AML-193 (cell line): ENCODE data around the gene RITA1.
"Not testable (repeated sequence)": the region's sequence is repeated elsewhere in the genome, so short reads cannot be mapped to it uniquely, and the experiment has no call there.

ENCODE experiments used
- DNase-seq, 2 experiments: peaks; one replicate each; lab custom pipeline; 2025; lab: John Stamatoyannopoulos, UW

RITA1 gene, protein sequence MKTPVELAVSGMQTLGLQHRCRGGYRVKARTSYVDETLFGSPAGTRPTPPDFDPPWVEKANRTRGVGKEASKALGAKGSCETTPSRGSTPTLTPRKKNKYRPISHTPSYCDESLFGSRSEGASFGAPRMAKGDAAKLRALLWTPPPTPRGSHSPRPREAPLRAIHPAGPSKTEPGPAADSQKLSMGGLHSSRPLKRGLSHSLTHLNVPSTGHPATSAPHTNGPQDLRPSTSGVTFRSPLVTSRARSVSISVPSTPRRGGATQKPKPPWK

DNA sequence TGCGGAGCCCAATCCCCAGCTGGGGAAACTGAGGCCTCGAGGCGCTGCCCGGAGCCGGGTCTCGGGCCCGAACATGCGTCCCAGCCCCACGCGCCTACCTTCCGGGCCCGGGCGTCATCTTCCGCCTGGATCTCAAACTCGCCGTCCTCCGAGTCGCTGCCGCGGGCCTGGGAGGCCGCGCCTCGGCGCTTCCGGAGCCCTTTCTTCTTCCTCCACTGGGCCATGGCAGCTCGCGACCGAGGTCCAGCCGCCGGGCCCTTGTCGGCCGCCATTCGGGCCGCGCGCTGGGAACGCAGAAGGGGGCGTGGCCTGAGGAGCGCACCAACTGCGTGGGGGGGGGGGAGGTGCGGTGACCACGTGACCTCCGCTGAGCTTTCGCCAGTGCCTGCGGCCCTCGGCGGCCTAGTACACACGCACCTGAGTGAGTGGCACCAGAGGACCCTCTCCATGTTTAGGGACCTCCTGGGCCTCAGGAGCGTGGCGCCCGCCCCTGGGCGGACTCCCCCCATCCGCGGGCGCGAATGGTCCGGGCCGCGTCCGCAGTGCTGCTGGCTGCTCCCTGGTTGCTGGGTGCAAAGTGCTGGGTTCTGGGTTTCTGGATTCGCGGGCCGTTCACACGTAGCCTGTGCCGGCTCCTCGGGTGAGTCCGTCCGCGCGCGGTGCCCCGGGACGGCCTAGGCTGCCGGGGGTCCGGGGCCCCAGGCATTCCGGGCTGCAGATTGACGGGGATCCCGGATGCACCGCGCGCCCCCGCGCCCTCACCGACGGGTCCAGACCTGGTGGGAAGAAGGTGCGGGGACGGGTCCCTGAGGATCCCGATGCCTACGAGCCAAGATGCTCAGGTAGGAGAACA lies at the start of gene RITA1, which contains the start of gene DDX54:
Gene RITA1 (plus strand): TSS at position 542 of the 853 bp plus-strand sequence. CDS start 1,026 bp downstream, outside the sequence.
Gene DDX54 (minus strand): TSS at position 299 of the 853 bp plus-strand sequence. CDS start 27 bp downstream, at position 272.
- peak; percentile 54 to 63 for DNase-seq

DNA sequence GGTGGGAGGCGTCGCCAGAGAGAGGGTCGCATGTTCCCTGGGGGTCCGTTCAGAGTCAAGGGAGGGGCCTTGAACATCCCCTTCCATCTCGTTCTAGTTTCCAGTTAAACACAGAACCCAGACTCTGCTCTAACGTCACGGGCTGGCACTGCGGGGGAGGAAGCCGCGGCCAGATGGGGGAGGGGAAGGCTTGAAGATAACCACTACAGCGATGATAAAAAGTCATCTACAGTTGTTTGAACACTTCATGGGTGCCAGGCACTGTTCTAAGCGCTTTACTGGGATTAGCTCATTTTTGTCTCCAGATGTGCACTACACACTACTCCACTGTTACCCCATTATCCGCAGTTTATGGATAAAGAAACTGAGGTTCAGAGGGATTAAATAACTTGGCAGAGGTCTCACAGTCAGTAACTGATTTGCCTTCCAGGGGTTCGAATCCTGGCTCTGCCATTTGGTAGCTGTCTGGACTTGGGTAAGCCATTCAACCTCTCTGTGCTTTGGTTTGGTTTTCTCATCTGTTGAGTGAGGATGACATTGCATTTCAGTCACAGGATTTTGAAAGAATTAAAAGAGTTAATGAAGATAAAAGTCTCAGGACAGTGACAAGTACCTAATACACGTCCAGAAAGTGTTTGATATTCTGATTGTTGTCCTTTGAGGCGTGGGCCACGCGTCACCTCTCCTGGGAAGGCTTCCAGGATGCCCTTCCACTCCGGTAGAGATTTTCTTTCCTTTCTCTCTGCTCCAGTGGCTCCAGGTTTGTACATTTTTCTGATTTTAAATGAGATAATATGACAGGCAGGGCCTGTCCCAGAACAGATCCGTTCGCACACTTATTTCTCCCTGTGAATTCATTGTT lies 49.2 kb upstream of the RITA1 start:
- DNase-seq: no peak

- no peak for DNase-seq
Observed at GRCh38 chr12:113136990-113137511, 48.5 kb upstream of the RITA1 start.

DNA sequence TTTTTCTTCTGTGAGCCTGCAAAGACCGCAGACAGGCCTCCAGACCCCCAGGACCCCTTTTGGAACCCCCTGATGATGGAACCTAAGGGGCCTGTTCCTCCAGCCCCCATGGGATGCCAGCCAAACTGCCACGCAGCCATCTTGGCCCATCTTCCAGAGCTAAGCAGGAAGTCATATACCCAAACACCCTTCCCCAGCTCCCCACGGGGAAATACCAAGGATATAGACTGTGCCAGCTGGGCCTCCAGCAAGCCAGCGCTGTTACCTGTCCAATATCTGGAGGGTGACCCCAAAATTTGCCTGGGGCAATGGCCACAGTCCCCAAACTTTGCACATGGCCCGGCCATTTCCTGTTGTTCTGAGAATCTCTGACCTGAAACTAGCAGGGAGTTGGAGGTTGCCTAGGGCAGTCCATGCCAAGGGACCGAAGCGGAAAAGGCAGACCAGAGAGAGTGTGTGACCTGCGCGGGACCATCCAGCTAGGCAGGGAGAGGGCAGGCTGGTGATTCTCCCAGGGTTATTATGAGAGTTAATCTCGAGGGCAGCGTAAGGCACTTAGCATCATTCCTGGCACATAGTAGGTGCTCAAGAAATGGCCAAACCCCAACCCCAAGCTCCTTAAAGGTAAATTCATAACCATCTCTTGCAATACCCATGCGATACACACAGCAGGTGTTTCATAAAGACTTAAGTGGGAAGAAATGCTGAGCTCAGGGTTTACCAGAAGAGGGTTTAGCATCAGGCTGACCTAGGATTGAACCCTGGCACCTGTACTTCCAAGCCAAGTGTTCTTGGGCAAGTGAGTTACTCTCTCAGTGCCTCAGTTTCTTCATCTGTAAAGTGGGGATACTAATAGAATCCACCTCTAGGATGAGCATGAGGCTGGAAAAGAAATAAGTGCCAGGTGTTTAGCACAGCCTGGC lies 47.4 kb upstream of the RITA1 start:
- no peak for DNase-seq

DNA sequence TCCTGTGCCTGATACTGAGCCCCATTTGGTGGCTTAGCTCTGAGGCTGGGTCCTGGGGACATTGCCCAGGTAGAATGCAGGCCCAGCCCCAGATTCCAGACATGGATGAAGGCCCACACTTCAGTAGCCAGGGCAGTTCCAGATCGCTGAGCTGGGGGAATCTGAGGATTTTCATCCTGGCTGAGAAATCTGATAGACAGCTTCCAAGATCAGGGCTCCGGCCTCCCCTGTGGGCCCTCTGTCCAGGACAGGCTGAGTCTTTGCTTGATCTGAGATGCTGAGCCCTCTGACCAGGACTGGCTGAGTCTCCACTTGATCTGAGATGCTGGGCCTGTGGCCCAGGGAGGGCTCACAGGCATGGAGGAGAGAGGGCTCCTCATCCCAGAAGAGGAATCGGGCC lies 46.7 kb upstream of the RITA1 start:
- DNase-seq: no peak

GRCh38 chr12:113140706-113141105 lies 44.8 kb upstream of the RITA1 start:
- no peak for DNase-seq

DNA sequence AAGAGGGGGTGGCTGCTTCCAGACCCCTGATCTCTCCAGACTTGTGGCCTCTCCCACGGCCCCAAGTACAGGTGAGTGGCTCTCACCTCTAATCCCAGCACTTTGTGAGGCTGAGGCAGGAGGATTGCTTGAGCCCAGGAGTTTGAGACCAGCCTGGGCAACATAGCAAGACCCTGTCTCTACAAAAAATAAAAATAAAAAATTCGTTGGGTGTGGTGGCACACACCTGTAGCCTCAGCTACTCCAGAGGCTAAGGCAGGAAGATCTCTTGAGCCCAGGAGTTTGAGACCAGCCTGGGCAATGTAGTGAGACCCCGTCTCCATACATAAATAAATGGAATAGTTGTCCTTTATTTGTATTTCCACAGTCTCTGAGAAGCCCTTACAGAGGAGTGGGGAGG lies 43.8 kb upstream of the RITA1 start:
- not testable (repeated sequence) for DNase-seq

- peak; percentile 61 to 63 for DNase-seq
Observed at GRCh38 chr12:113142173-113142885, 43.2 kb upstream of the RITA1 start.

- DNase-seq: peak; percentile 31 to 50
Observed at GRCh38 chr12:113142886-113143332, 42.6 kb upstream of the RITA1 start.

- DNase-seq: no peak
Observed at GRCh38 chr12:113143959-113144358, 41.6 kb upstream of the RITA1 start.

GRCh38 chr12:113144806-113145205 lies 40.7 kb upstream of the RITA1 start:
- no peak for DNase-seq

DNA sequence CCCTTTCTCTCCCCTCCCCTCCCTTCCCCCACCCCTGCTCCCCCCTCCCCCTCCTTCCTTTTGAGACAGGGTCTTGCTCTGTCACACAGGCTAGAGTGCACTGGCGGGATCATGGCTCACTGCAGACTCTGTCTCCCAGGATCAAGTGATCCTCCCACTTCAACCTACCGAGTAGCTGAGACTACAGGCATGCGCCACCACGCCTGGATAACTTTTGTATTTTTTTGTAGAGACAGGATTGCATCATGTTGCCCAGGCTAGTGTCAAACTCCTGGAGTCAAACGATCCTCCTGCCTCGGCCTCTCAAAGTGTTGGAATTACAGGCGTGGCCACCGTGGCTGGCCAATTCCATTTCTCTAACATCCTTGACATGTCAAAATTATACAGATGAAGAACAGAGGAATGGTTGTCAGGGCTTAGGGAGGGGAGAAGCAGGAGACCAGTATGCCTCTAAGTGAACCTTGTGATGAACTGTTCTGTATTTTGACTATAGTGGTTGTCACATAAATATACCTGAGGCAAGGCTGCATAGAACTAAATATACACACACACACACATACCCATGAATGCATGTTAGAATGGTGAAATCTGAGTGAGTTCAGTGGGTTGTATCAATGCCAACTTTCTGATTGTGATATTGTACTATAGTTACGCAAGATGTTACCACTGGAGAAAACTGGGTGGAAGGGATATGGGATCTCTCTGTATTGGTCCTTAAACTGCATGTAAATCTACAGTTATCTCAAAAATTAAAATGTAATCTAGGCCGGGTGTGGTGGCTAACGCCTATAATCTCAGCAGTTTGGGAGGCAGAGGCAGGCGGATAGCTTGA lies 39.6 kb upstream of the RITA1 start:
- no peak for DNase-seq

DNA sequence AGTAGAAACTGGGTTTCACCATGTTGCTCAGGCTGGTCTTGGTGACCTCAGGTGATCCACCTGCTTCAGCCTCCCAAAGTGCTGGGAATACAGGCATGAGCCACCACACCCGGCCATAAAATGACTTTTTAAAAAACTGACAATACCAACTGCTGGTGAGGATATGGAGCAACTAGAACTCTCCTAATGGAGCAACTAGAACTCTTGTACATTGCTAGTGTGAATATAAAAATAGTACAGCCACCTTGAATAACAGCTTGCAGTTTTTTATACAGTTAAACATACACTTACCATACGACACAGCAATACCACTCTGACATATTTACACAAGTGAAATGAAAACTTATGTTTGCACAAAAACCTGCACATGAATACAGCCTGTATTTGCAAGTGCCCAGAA lies 38.5 kb upstream of the RITA1 start:
- DNase-seq: no peak

DNA sequence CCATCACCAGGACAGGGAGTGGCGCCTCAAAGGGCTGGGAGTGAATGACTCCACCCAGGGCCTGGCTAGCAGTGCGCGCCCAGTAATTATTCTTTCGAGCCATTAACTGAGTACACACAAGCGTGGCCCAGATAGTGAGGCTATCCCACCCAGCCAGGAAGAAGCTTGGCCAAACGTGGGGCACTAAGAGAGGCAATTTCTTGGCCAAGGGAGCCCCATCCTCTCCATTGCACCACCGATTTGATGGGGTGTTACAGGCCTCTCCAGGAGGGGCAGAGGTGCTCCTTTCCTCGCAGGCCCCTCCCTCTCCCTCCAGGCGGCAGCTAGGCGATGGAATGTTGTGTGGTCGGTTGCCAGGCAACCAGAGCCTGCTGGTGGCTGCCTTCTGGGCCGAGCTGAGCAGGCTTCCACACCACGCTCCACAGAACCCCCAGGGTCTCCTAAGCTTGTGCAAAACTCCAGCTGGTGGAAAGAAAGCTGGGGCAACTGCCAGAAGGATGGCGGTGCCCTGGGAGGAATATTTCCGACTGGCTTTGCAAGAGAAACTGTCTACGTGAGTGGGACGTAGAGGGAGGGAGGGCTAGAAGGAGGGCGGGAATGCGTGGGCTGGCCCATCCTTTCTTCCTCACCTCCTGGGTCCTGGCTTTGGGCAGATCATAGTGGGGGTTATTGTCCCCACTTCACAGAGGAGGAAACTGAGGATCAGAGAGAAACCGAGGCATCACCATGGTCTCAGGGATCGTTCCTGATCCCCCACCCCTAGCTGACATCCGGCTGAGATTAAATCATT lies 36.0 kb upstream of the RITA1 start, which contains the start of gene CFAP73:
Gene CFAP73 (plus strand): TSS at position 364 of the 790 bp plus-strand sequence. CDS start 134 bp downstream, at position 498.
- DNase-seq: no peak

DNA sequence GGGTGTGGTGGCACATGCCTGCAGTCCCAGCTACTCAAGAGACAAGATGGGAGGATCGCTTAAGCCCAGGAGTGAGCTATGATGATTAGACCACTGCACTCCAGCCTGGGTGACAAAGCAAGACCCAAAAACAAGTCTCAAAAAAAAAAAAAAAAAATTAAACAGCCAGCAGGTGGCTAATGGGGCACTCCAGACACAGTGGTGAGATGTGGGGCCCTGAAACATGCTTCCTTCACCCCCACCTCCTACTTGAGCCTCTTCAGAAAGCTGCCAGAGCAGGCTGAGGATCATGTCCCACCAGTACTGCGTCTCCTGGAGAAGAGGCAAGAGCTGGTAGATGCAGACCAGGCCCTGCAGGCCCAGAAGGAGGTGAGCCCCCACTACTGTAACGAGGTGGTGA lies 33.9 kb upstream of the RITA1 start:
- no peak for DNase-seq

DNA sequence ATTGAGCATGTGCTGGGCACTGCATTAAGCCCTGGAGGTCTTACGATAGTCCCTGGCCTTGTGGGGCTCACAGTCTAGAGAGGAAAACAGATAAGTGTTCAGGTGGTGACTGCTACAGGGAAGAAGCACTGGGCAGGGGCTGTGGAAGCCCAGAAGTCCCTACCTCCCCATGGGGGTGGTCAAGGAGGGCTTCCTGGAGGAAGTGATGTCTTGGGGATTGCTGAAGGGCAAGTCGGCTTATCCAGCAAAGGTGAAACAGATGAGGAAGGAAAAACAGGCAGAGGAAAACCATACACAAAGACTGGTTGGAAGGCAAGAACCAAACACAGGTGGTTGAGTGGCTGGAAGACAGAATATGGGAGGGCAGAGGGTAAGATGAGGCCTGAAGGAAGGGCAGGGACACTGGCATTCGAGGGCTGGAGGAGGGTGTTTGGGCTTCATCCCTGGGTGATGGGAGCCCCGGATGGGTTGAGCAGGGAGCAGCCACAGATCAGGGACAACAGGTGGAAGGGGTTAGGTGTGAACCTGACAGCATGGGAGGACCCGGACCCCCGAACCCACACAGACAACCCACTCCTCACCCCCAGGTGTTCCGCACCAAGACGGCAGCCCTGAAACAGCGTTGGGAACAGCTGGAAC lies 33.2 kb upstream of the RITA1 start:
- no peak for DNase-seq
